Activated CD4-positive, alpha-beta T cell treated with anti-CD3 and anti-CD28 coated beads for 36 hours (primary cell): ENCODE results near the gene CIDEB. TPM values are rescaled to one million over a fixed set of nuclear protein-coding genes. Genes with fewer than 3 reads are reported as not detected.
"Not testable (repeated sequence)": the region's sequence is repeated elsewhere in the genome, so short reads cannot be mapped to it uniquely, and the experiment has no call there.

Source experiments
- ATAC-seq: fragments of 200-7000 bp; cut with Tn5 transposase; one replicate; pipeline ENCODE4 v1.10.0; 2021; ENCODE audit warnings: mild to moderate bottlenecking, moderate library complexity
- CTCF ChIA-PET: fragments of 350-600 bp; sonication (Branson Sonifier 250); formaldehyde crosslinking; loops from one replicate; lab custom pipeline; 2021; ENCODE audit warnings: antibody characterized with exemption; lab: Charles Lee
- POLR2A ChIA-PET: fragments of 350-600 bp; sonication (Branson Sonifier 250); formaldehyde crosslinking; loops from one replicate; lab custom pipeline; 2021; ENCODE audit warnings: antibody characterized with exemption, inconsistent platforms; lab: Charles Lee
- DNase-seq: peaks from one replicate; pipeline ENCODE4 v3.0.0-alpha.2; 2020
- H3K27ac Mint-ChIP-seq: one replicate; pipeline ENCODE4 v1.8.0; 2021; ENCODE audit warnings: mixed read lengths
- H3K27me3 Mint-ChIP-seq: one replicate; pipeline ENCODE4 v1.8.0; 2021; ENCODE audit warnings: mixed read lengths
- H3K36me3 Mint-ChIP-seq: one replicate; pipeline ENCODE4 v1.8.0; 2021; ENCODE audit warnings: low read depth, mixed read lengths
- H3K4me1 Mint-ChIP-seq: one replicate; pipeline ENCODE4 v1.8.0; 2021; ENCODE audit warnings: mixed read lengths
- H3K4me3 Mint-ChIP-seq: one replicate; pipeline ENCODE4 v1.8.0; 2021; ENCODE audit warnings: mild to moderate bottlenecking, moderate library complexity, mixed read lengths
- H3K9me3 Mint-ChIP-seq: one replicate; pipeline ENCODE4 v1.8.0; 2021; ENCODE audit warnings: low read depth, mixed read lengths
- intact Hi-C, 2 experiments: fragments of 100-400 bp; cut with DNase I in 1 of 2; cut with micrococcal nuclease in 1 of 2; formaldehyde crosslinking; loops; one replicate each; pipeline versions ENCODE4 v1.14.2 to v1.15.1; 2022 to 2024; cut with DNase I, micrococcal nuclease
- total RNA-seq, 2 experiments: library from RNA; stranded (reverse); gene quantifications; one replicate each; pipeline ENCODE4 v1.2.3, GENCODE V29; 2021

Gene CIDEB
- total RNA-seq, 2 experiments from 2014 or later = 11.1 to 14.0 TPM

- Mint-ChIP-seq H3K27ac (peak overlapping the region; percentile 29), H3K36me3 (peaks cover 8% of the 10 kb centered on the region), H3K27me3 (peaks cover 24% of the 10 kb centered on the region), H3K4me1 (peaks cover 27% of the 10 kb centered on the region), H3K9me3 (no peaks in the 10 kb centered on the region), H3K4me3 (peak overlapping the region; percentile 53)
- ATAC-seq (peak; percentile 82), DNase-seq (peak; percentile 91)
- intact Hi-C loops = loop anchor here in 1 of 2 experiments (1.0 to 2.0 kb wide), 4 partner anchors 21 to 340 kb away; partner anchors contain the start of genes LTB4R, MDP1 and TINF2
- CTCF ChIA-PET = interaction anchor here (0.7 to 5.0 kb wide), 40 partner anchors 8 to 224 kb away, joined by 3 to 201 read pairs (median 6); partner anchors contain the start of genes CBLN3, CIDEB, IPO4 and KHNYN
- POLR2A ChIA-PET = interaction anchor here (0.6 to 2.4 kb wide), 6 partner anchors 34 to 105 kb away, joined by 3 to 15 read pairs (median 4); partner anchors contain the start of gene TINF2
These were observed 24.7 kb upstream of the CIDEB start for GRCh38 chr14:24332268-24332993.

DNA sequence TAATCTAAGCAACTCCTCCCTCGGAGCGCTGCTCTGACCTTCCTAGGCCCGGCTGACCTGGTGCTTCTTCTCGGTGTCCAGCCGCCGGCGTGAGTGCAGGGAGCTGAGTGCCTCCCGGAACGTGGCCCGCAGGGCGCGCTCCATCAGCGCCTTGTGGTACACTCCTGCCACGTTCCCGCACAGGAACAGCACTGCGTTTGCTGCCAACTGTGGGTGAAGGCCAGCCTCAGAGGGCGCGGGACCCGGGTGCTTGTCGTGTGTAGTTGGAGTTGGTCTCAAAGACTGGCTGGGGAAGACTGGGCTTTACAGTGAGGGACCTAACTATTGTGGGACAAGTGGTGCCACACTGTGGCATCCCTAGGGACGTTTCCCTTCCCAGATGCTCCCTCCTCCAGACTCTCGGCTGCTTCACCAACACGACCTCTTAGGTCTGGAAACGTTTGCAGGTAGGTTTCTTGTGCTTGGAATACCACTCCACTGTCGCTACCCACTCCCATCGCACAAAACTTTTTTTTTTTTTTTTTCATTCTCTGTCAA, 24.0 kb upstream of the CIDEB start:
- peak overlapping the region; percentile 53 for H3K4me3 Mint-ChIP-seq
- intact Hi-C loops = loop anchor here in 1 of 2 experiments (1.0 to 2.0 kb wide), 4 partner anchors 20 to 341 kb away; partner anchors contain the start of genes LTB4R, MDP1 and TINF2
- peaks cover 24% of the 10 kb centered on the region for H3K27me3 Mint-ChIP-seq
- ATAC-seq (no peak), DNase-seq (peak; percentile 33)
- CTCF ChIA-PET = interaction anchor here (0.7 to 5.0 kb wide), 29 partner anchors 8 to 146 kb away, joined by 3 to 201 read pairs (median 5); partner anchors contain the start of genes CBLN3, CHMP4A, CIDEB and IPO4
- no peaks in the 10 kb centered on the region for H3K9me3 Mint-ChIP-seq
- peaks cover 29% of the 10 kb centered on the region for H3K4me1 Mint-ChIP-seq
- peak overlapping the region; percentile 29 for H3K27ac Mint-ChIP-seq
- peaks cover 8% of the 10 kb centered on the region for H3K36me3 Mint-ChIP-seq
- POLR2A ChIA-PET = interaction anchor here (1.0 to 2.4 kb wide), 2 partner anchors 100 to 103 kb away, joined by 4 to 15 read pairs; no protein-coding TSS in a partner anchor

DNA sequence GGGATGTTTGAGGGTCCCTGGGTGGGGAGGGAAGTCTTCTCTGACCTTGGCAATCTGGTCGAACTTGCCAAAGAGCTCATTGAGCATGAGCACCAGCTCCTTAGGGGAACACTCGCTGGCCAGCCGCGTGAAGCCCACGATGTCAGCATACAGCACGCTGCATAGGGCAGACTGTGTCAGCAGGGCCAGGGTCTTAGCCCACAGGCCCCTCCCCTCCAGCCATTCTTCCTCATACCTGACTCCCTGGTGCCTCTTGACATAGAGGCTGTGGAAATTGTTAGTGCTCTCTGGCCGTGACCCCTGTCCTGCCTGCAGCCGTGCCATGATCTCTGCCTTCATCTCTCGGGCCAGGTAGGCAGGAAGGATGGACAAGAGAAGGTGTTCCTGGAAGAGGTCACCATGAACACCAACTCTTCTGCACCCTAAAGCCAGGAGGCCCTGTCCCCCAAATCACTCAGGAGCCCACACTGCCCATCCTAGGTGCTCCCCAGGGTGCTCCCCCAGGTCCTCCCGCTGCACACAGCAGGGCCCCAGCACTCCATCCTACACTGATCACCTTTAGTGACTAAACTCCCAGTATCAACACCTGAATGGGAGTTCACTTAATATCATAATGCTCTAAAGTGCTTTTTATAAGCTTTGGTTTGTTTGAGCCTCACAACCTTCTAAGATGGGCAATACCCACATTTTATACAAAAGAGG, 23.3 kb upstream of the CIDEB start:
- DNase-seq = no peak
- Mint-ChIP-seq H3K36me3 (peaks cover 3% of the 10 kb centered on the region), H3K4me3 (no peak overlapping the region), H3K27ac (no peak overlapping the region), H3K27me3 (peaks cover 26% of the 10 kb centered on the region), H3K4me1 (peaks cover 29% of the 10 kb centered on the region), H3K9me3 (no peaks in the 10 kb centered on the region)
- ATAC-seq = no peak
- ChIA-PET POLR2A (interaction anchor here (1.0 to 2.4 kb wide), 2 partner anchors 99 to 100 kb away, joined by 3 to 15 read pairs; partner anchors contain the start of gene KHNYN), CTCF (interaction anchor here (0.6 to 5.0 kb wide), 14 partner anchors 13 to 184 kb away, joined by 3 to 201 read pairs (median 6); partner anchors contain the start of genes CBLN3, CHMP4A, CIDEB and KHNYN)
- intact Hi-C loops = no loop called here

DNA sequence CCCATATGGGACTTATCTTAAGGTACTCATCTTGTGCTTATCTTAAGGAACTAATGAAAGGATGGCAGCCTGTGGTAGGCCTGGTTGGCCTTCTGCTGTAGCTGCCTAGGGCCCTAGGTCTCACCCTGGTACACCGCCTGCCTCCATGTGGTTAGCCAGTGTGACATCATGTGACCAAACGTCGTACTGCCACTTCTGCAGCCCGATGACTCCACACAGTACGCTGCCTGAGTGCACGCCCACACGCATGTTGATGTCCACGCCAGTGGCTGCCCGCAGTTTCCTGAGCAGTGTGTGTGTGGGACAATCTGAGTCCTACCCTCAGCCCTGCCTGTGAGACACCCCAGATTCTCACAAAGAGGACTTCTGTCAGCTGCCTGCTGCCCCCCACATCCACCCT, 22.0 kb upstream of the CIDEB start:
- ATAC-seq = peak; percentile 40
- no peaks in the 10 kb centered on the region for H3K9me3 Mint-ChIP-seq
- intact Hi-C loops = no loop called here
- CTCF ChIA-PET = interaction anchor here (0.6 to 3.7 kb wide), 8 partner anchors 10 to 102 kb away, joined by 3 to 22 read pairs (median 4); partner anchors contain the start of gene CIDEB
- no peak overlapping the region for H3K4me3 Mint-ChIP-seq
- no peak overlapping the region for H3K27ac Mint-ChIP-seq
- no peaks in the 10 kb centered on the region for H3K36me3 Mint-ChIP-seq
- H3K27me3 Mint-ChIP-seq = peaks cover 21% of the 10 kb centered on the region
- DNase-seq = peak; percentile 70
- H3K4me1 Mint-ChIP-seq = peaks cover 24% of the 10 kb centered on the region
- POLR2A ChIA-PET = no interaction called here

GRCh38 chr14:24329073-24329663, 21.4 kb upstream of the CIDEB start:
- ChIA-PET CTCF (interaction anchor here (0.6 to 3.7 kb wide), 8 partner anchors 11 to 103 kb away, joined by 3 to 22 read pairs (median 4); partner anchors contain the start of genes CIDEB, DHRS1 and NOP9), POLR2A (no interaction called here)
- intact Hi-C loops = no loop called here
- Mint-ChIP-seq H3K27me3 (peaks cover 19% of the 10 kb centered on the region), H3K4me1 (peaks cover 22% of the 10 kb centered on the region), H3K27ac (no peak overlapping the region), H3K36me3 (no peaks in the 10 kb centered on the region), H3K9me3 (no peaks in the 10 kb centered on the region), H3K4me3 (no peak overlapping the region)
- no peak for DNase-seq
- ATAC-seq = no peak

- H3K27ac Mint-ChIP-seq, H3K36me3 Mint-ChIP-seq, H3K4me3 Mint-ChIP-seq, ATAC-seq, intact Hi-C loops, POLR2A ChIA-PET, H3K9me3 Mint-ChIP-seq: not testable (repeated sequence)
- peaks cover 18% of the 10 kb centered on the region for H3K27me3 Mint-ChIP-seq
- peaks cover 18% of the 10 kb centered on the region for H3K4me1 Mint-ChIP-seq
- peak; percentile 42 for DNase-seq
- CTCF ChIA-PET = interaction anchor here (0.6 to 3.7 kb wide), 4 partner anchors 12 to 104 kb away, joined by 3 to 22 read pairs (median 6); partner anchors contain the start of gene CIDEB
These were observed 20.1 kb upstream of the CIDEB start for GRCh38 chr14:24327914-24328313.

- H3K4me1 Mint-ChIP-seq = peaks cover 14% of the 10 kb centered on the region
- POLR2A ChIA-PET = no interaction called here
- H3K4me3 Mint-ChIP-seq = no peak overlapping the region
- CTCF ChIA-PET = interaction anchor here (0.6 to 3.7 kb wide), 7 partner anchors 10 to 218 kb away, joined by 3 to 22 read pairs (median 3); partner anchors contain the start of gene CIDEB
- H3K27me3 Mint-ChIP-seq = peaks cover 14% of the 10 kb centered on the region
- H3K36me3 Mint-ChIP-seq = no peaks in the 10 kb centered on the region
- no peak for DNase-seq
- intact Hi-C loops = no loop called here
- no peak for ATAC-seq
- no peak overlapping the region for H3K27ac Mint-ChIP-seq
- H3K9me3 Mint-ChIP-seq = no peaks in the 10 kb centered on the region
These were observed 19.5 kb upstream of the CIDEB start for GRCh38 chr14:24327303-24327702.

GRCh38 chr14:24325963-24326362, 18.2 kb upstream of the CIDEB start:
- intact Hi-C loops = no loop called here
- Mint-ChIP-seq H3K9me3 (no peaks in the 10 kb centered on the region), H3K36me3 (no peaks in the 10 kb centered on the region), H3K27me3 (peaks cover 8% of the 10 kb centered on the region), H3K4me3 (no peak overlapping the region), H3K4me1 (peaks cover 4% of the 10 kb centered on the region), H3K27ac (no peak overlapping the region)
- CTCF ChIA-PET = interaction anchor here (1.2 to 1.6 kb wide), 2 partner anchors 16 to 83 kb away, joined by 3 to 4 read pairs; partner anchors contain the start of gene TINF2
- DNase-seq (no peak), ATAC-seq (no peak)
- POLR2A ChIA-PET = no interaction called here

GRCh38 chr14:24325041-24325530, 17.3 kb upstream of the CIDEB start:
- ChIA-PET CTCF (interaction anchor here (0.6 to 2.4 kb wide), 6 partner anchors 8 to 214 kb away, joined by 3 to 11 read pairs (median 4); partner anchors contain the start of gene CIDEB), POLR2A (no interaction called here)
- Mint-ChIP-seq H3K27me3 (peaks cover 2% of the 10 kb centered on the region), H3K9me3 (no peaks in the 10 kb centered on the region), H3K4me1 (peaks cover 4% of the 10 kb centered on the region), H3K4me3 (no peak overlapping the region), H3K27ac (no peak overlapping the region), H3K36me3 (no peaks in the 10 kb centered on the region)
- ATAC-seq (no peak), DNase-seq (no peak)
- intact Hi-C loops = no loop called here

- Mint-ChIP-seq H3K36me3 (no peaks in the 10 kb centered on the region), H3K27ac (no peak overlapping the region), H3K9me3 (no peaks in the 10 kb centered on the region), H3K4me1 (peaks cover 4% of the 10 kb centered on the region), H3K4me3 (no peak overlapping the region), H3K27me3 (peaks cover 2% of the 10 kb centered on the region)
- ATAC-seq (no peak), DNase-seq (no peak)
- POLR2A ChIA-PET = no interaction called here
- CTCF ChIA-PET = interaction anchor here (1.0 to 2.4 kb wide), 2 partner anchors 14 to 107 kb away, joined by 3 to 11 read pairs; partner anchors contain the start of gene LTB4R2
- intact Hi-C loops = no loop called here
These were observed 16.2 kb upstream of the CIDEB start for GRCh38 chr14:24324024-24324423.
